Tibial artery (tissue), 4 donors: Measurements from ENCODE around the gene BARX1.
A peak's percentile ranks its signal among the peaks of the same experiment; 100 is the strongest.
"Not testable (repeated sequence)": the region's sequence is repeated elsewhere in the genome, so short reads cannot be mapped to it uniquely, and the experiment has no call there.

Experiments
- DNase-seq, 2 donors: peaks; one replicate each; pipeline ENCODE4 v3.0.0-alpha.2; 2019
- H3K27ac ChIP-seq, 2 donors: fragments of 200-600 bp; sonication (generic) in 1 of 2; 1 replicate in 1 of 2; 2 replicates in 1 of 2; pipeline ENCODE4 v1.5.1; 2018 to 2019; ENCODE audit warnings: mild to moderate bottlenecking in 1 of 2
- H3K27me3 ChIP-seq, 2 donors: fragments of 200-600 bp; sonication (generic) in 1 of 2; one replicate each; pipeline versions ENCODE4 v1.5.1 to v1.6.0; 2016 to 2019
- H3K36me3 ChIP-seq, 3 donors: fragments of 200-600 bp; sonication (generic) in 2 of 3; one replicate each; pipeline ENCODE4 v1.5.1; 2016 to 2019; ENCODE audit warnings: mild to moderate bottlenecking in 2 of 3
- H3K4me1 ChIP-seq, 4 donors: fragments of 200-600 bp; sonication (generic) in 2 of 4; 1 replicate in 3 of 4; 2 replicates in 1 of 4; pipeline ENCODE4 v1.5.1; 2016 to 2019
- H3K4me3 ChIP-seq, 2 donors: fragments of 200-600 bp; sonication (generic) in 1 of 2; 1 replicate in 1 of 2; 2 replicates in 1 of 2; pipeline ENCODE4 v1.5.1; 2018 to 2019; ENCODE audit warnings: mild to moderate bottlenecking in 2 of 2
- H3K9me3 ChIP-seq, 3 donors: fragments of 200-600 bp; sonication (generic) in 1 of 3; one replicate each; pipeline ENCODE4 v1.5.1; 2016 to 2019
- intact Hi-C: fragments of 100-400 bp; cut with DNase I; formaldehyde crosslinking; loops from one replicate; pipeline ENCODE4 v1.15.0; 2023; ENCODE audit warnings: low total_unique reads
- TF ChIP-seq, protein P1 (sequence below), 2 experiments: fragments of 200-600 bp in 1 of 2; fragments of 450-650 bp in 1 of 2; IDR thresholded peaks; one replicate each; pipeline ENCODE4 v1.5.1; 2017 to 2019; ENCODE audit warnings: antibody characterized with exemption in 2 of 2, mild to moderate bottlenecking in 1 of 2, moderate library complexity in 1 of 2

Gene BARX1

DNA sequence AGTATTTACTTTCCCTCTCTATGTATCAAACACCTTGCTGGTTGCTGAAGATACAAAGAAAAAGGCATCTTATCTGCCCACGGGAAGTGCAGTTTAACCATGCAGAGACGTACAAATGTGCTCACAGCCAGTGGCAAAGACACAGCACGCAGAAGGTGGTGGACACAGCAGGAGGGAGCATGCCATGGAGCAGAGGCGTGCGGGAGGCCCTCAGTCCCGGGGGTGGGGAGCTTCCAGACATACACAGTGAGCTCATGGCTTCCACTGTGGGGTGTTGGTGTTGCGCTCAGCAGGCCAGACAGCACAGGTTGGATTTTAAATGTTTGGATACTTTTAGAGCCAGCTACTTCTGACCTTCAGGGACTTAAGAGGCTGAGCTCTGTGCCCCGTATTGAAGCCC is 8.8 kb upstream of the BARX1 start:
- intact Hi-C loops, result loop anchor here (5.0 kb wide), 1 partner anchor 282 kb away; no protein-coding TSS in a partner anchor
- no peak overlapping the region for H3K4me3 ChIP-seq
- H3K27ac ChIP-seq, result no peak overlapping the region
- DNase-seq, result no peak
- TF ChIP-seq, protein P1, sequence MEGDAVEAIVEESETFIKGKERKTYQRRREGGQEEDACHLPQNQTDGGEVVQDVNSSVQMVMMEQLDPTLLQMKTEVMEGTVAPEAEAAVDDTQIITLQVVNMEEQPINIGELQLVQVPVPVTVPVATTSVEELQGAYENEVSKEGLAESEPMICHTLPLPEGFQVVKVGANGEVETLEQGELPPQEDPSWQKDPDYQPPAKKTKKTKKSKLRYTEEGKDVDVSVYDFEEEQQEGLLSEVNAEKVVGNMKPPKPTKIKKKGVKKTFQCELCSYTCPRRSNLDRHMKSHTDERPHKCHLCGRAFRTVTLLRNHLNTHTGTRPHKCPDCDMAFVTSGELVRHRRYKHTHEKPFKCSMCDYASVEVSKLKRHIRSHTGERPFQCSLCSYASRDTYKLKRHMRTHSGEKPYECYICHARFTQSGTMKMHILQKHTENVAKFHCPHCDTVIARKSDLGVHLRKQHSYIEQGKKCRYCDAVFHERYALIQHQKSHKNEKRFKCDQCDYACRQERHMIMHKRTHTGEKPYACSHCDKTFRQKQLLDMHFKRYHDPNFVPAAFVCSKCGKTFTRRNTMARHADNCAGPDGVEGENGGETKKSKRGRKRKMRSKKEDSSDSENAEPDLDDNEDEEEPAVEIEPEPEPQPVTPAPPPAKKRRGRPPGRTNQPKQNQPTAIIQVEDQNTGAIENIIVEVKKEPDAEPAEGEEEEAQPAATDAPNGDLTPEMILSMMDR (IDR thresholded peaks at IDR 0.05), result no peak
- H3K27me3 ChIP-seq, result peaks cover 0 to 53% of the 10 kb centered on the region in 2 donors
- H3K9me3 ChIP-seq, result no peaks in the 10 kb centered on the region
- H3K36me3 ChIP-seq, result no peaks in the 10 kb centered on the region
- peaks cover 0 to 35% (median 24%) of the 10 kb centered on the region in 4 donors for H3K4me1 ChIP-seq

DNA sequence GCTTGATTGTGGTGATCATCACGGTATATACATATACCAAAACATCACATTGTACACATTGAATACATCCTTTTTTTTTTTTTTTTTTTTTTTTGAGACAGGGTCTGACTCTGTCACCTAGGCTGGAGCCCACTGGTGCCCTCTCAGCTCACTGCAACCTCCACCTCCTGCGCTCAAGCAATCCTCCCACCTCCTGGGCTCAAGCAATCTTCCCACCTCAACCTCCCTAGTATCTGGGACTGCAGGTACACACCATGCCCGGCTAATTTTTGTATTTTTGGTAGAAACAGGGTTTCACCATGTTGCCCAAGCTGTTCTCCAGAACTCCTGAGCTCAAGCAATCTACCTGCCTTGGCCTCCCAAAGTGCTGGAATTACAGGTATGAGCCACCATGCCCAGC is 8.3 kb upstream of the BARX1 start:
- not testable (repeated sequence) for DNase-seq, H3K36me3 ChIP-seq, H3K4me3 ChIP-seq, H3K27ac ChIP-seq, H3K9me3 ChIP-seq
- peaks cover 0 to 40% (median 29%) of the 10 kb centered on the region in 4 donors for H3K4me1 ChIP-seq
- H3K27me3 ChIP-seq, result peaks cover 2 to 53% of the 10 kb centered on the region in 2 donors
- intact Hi-C loops, result loop anchor here (5.0 kb wide), 1 partner anchor 281 kb away; no protein-coding TSS in a partner anchor

DNA sequence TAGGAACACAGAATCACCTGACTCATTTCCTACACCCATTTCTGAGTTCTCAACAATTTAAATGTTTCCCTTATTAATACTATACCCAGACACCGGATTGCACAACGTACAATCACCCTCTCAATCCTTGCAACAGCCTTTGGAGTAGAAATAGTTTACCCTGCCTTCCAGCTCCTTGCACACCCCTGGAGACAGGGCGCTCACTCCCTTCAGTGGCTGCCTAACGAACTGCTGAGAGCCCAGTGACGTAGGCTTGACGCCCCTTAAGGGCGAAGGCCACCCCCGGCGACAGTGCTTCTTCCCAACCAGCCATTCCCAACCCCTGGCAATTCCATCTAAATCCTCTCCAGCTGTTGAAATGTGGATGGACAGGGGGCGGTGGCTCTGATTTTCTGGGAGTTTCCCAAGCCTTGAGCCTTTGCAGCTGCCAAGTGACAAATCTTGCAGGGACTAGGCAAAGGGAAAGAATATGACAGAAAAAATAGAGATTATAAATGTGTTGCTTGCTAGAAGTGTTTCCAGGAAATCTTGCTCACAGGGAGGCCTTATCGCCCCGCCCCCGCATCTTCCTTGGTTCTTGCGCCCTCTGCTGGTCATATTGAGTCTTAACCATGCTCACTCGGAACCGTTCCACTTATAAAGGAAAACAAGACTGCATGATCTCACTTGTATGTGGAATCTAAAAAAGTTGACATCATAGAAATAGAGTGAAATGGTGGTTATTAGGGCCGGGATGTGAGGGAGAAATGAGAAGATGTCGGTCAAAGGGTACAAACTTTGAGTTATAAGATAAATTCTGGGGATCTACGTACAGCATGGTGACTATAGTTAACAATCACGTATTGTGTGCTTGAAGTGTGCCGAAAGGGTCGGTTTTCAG is 7.6 kb upstream of the BARX1 start:
- intact Hi-C loops, result loop anchor here (5.0 kb wide), 1 partner anchor 280 kb away; no protein-coding TSS in a partner anchor
- Histone ChIP-seq H3K9me3 (no peaks in the 10 kb centered on the region), H3K27me3 (peaks cover 4 to 57% of the 10 kb centered on the region in 2 donors)

DNA sequence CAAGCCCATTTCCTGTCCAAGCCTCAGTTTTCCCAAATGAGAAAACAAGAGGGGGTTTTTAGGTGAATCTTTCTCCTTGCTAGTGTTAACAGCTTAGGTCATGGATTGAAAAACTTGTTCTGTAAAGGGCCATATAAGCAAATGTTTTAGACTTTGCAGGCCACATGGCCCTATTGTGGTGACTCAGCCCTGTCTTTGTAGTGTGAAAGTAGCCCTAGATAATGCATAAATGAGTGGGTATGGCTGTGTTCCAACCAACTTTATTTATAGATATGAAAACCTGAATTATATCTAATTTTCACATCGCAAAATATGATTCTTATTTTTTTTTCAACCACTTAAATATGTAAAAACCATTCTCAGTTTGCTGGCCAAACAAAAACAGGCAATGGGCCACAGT is 6.9 kb upstream of the BARX1 start:
- no peaks in the 10 kb centered on the region for H3K36me3 ChIP-seq
- peaks cover 0 to 43% (median 33%) of the 10 kb centered on the region in 4 donors for H3K4me1 ChIP-seq
- TF ChIP-seq, protein P1 (IDR thresholded peaks at IDR 0.05), result no peak
- no peaks in the 10 kb centered on the region for H3K9me3 ChIP-seq
- no peak overlapping the region for H3K4me3 ChIP-seq
- peaks cover 4 to 60% of the 10 kb centered on the region in 2 donors for H3K27me3 ChIP-seq
- no peak overlapping the region for H3K27ac ChIP-seq
- no peak for DNase-seq
- intact Hi-C loops, result loop anchor here (5.0 kb wide), 1 partner anchor 280 kb away; no protein-coding TSS in a partner anchor

More for the DNA sequence above, 7.6 kb upstream of the BARX1 start:
- Histone ChIP-seq H3K4me1 (peaks cover 0 to 43% (median 33%) of the 10 kb centered on the region in 4 donors), H3K27ac (no peak overlapping the region), H3K4me3 (peak overlapping the region in 1 of 2 donors; percentile 15), H3K36me3 (no peaks in the 10 kb centered on the region)
- peak; percentile 76 to 88 for DNase-seq
- TF ChIP-seq, protein P1 (IDR thresholded peaks at IDR 0.05), result peak; percentile 76 to 79

DNA sequence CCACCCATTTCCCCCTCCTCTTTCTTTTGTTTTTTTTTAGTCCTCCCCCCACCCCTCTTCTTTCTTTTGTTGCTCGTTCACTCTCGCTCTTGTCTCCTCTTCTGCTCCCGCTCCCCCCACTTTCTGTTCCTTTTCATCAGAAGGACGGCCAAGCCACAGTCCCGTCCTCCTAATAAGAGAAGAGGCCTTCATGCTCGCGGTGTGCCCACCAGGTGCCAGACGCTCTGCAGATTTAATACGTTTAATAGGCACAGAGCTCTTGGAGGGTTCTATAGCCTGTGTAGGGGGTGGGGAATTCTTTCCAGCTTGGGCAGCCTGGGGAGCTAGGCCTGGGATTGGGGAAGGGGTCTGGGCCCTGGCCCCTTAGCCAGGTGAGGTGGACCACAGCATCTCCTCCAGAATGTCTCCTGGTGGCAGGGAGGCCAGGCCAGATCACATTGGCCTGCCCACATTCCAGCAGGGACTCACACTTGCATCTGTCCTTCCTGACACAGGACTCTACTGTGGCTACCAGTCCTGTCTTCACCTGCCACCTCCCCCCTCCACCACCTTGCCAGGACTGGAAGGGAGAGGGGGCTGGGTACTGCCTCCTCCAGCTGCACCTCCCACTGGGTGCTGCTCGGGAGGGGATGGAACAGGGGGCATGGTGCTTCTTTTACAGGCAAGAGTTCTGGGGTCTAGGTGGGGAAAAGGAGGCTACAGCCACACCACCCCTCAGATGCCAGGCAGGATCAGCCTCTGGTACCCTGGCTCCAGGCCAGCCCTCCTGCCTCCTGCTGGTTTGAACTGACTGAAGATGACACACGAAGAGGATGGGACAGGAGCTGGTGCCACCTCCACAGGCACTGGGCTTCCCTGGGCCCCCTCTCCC is 6.1 kb upstream of the BARX1 start:
- TF ChIP-seq, protein P1 (IDR thresholded peaks at IDR 0.05), result no peak

More for the DNA sequence above, 6.1 kb upstream of the BARX1 start:
- Histone ChIP-seq H3K27ac (no peak overlapping the region), H3K36me3 (no peaks in the 10 kb centered on the region), H3K27me3 (peaks cover 4 to 62% of the 10 kb centered on the region in 2 donors), H3K9me3 (no peaks in the 10 kb centered on the region), H3K4me1 (peaks cover 0 to 43% (median 33%) of the 10 kb centered on the region in 4 donors), H3K4me3 (no peak overlapping the region)
- intact Hi-C loops, result loop anchor here (5.0 kb wide), 1 partner anchor 279 kb away; no protein-coding TSS in a partner anchor
- DNase-seq, result no peak
